Adrenal gland (tissue), 12 donors: Measurements from ENCODE around the gene SEPTIN7. TPM values are rescaled to one million over a fixed set of nuclear protein-coding genes. Genes with fewer than 3 reads are reported as not detected.

Experiments
- DNase-seq, 7 donors: peaks; one replicate each; pipeline ENCODE4 v3.0.0-alpha.2; 2019 to 2020
- H3K27ac ChIP-seq, 5 donors: fragments of 200-600 bp; sonication (generic) in 4 of 5; 1 replicate in 3 of 5; 2 replicates in 2 of 5; pipeline versions ENCODE4 v1.5.1 to v1.8.0; 2016 to 2020; ENCODE audit warnings: mild to moderate bottlenecking in 1 of 5
- H3K27me3 ChIP-seq: fragments of 200-600 bp; 2 replicates; pipeline ENCODE4 v1.8.0; 2021
- H3K36me3 ChIP-seq, 2 donors: fragments of 200-600 bp; replicated peaks in 1 of 2; 1 replicate in 1 of 2; 2 replicates in 1 of 2; pipeline versions ENCODE4 v1.5.1 to v1.8.0; 2018 to 2022
- H3K4me1 ChIP-seq, 2 donors: fragments of 200-600 bp; replicated peaks in 1 of 2; 1 replicate in 1 of 2; 2 replicates in 1 of 2; pipeline versions ENCODE4 v1.5.1 to v1.8.0; 2018 to 2021
- H3K4me3 ChIP-seq, 4 donors: fragments of 200-600 bp; sonication (generic) in 3 of 4; one replicate each; pipeline ENCODE4 v1.5.1; 2016 to 2018
- H3K9me3 ChIP-seq, 3 donors: fragments of 200-600 bp; sonication (generic) in 1 of 3; replicated peaks in 1 of 3; 1 replicate in 2 of 3; 2 replicates in 1 of 3; pipeline versions ENCODE4 v1.5.1 to v1.8.0; 2016 to 2021
- CTCF ChIP-seq, 6 experiments: fragments of 450-650 bp in 4 of 6; fragments of 200-600 bp in 2 of 6; sonication (generic) in 1 of 6; IDR thresholded peaks; 1 replicate in 5 of 6; 2 replicates in 1 of 6; pipeline versions ENCODE4 v1.5.1 to v1.8.0; 2016 to 2021; ENCODE audit warnings: antibody characterized with exemption in 6 of 6, mild to moderate bottlenecking in 2 of 6, moderate library complexity in 1 of 6
- POLR2A ChIP-seq, 2 donors: fragments of 450-650 bp; IDR thresholded peaks; one replicate each; pipeline ENCODE4 v1.6.1; 2017; ENCODE audit warnings: antibody characterized with exemption in 2 of 2, mild to moderate bottlenecking in 2 of 2, moderate library complexity in 1 of 2
- WGBS, 4 donors: extraction: QIAGEN DNeasy Blood & Tissue Kit in 2 of 4; methylation state at CpG; one replicate each; pipeline versions ENCODE4 v1.1.5 to v1.1.7; 2013 to 2017; 5-methylcytosine and 5-hydroxymethylcytosine counted together
- intact Hi-C, 2 donors: fragments of 100-400 bp; cut with DNase I; formaldehyde crosslinking; loops; one replicate each; pipeline versions ENCODE4 v1.14.1 to v1.15.0; 2022 to 2023
- polyA plus RNA-seq, 3 donors: library from polyadenylated mRNA; stranded (reverse); fragments of 200-250 nt in 2 of 3; fragments of 350-450 nt in 1 of 3; fragmentation: Illumina TruSeq in 1 of 3; extraction: RNeasy Lipid Tissue Mini Kit (QIAGEN cat#74804) in 1 of 3; gene quantifications; one replicate each; pipeline ENCODE4 v1.2.3, GENCODE V29; 2013 to 2014
- total RNA-seq, 9 donors: library from RNA; depleted of rRNA in 4 of 9; stranded (reverse); fragments of >200 nt in 4 of 9; fragments of 120-200 nt in 1 of 9; fragmentation: NEBNext Ultra II Directional in 1 of 9; extraction: Animal tissue kit (Norgen Biotek cat#: 25700) in 1 of 9; gene quantifications; one replicate each; pipeline versions ENCODE4 v1.1.0 to v1.2.4, GENCODE V29; 2013 to 2023
- donor health status: healthy with polysubstance abuse.
- donor health status: Bipolar disorder and iron deficiency.
- donor health status: DM: yes; HTN: yes; CAD: no.
- donor health status: DM: no; HTN: no; CAD: no.
- donor health status: DM: no; HTN: no; CAD: no.
- donor health status: DM: yes; HTN: yes; CAD: no.

SEPTIN7 gene
- total and polyA plus RNA-seq, 12 donors, result 72.3 to 267 (median 155) TPM

GRCh38 chr7:35819954-35820703, 19.3 kb downstream of the SEPTIN7 start:
- Histone ChIP-seq H3K27ac (no peak overlapping the region), H3K4me3 (no peak overlapping the region), H3K4me1 (peaks cover 23 to 27% of the 10 kb centered on the region in 2 donors), H3K9me3 (peaks cover 0 to 5% (median 3%) of the 10 kb centered on the region in 3 donors), H3K36me3 (no peaks in the 10 kb centered on the region), H3K27me3 (no peaks in the 10 kb centered on the region)
- no peak for DNase-seq
- intact Hi-C loops, result no loop called here
- WGBS, 4 donors, result 79 to 80% (median 80%) methylated on average over 3 of the region's 3 CpGs
- TF ChIP-seq CTCF (IDR thresholded peaks at IDR 0.05), result no peak
- no peak for TF ChIP-seq POLR2A (IDR thresholded peaks at IDR 0.05)

- Histone ChIP-seq H3K27ac (no peak overlapping the region), H3K27me3 (no peaks in the 10 kb centered on the region), H3K9me3 (peaks cover 0 to 5% (median 3%) of the 10 kb centered on the region in 3 donors), H3K4me1 (peaks cover 30 to 33% of the 10 kb centered on the region in 2 donors), H3K4me3 (no peak overlapping the region), H3K36me3 (no peaks in the 10 kb centered on the region)
- no peak for DNase-seq
- WGBS, 4 donors, result 91 to 100% (median 96%) methylated on average over 1 of the region's 1 CpG
- TF ChIP-seq CTCF (IDR thresholded peaks at IDR 0.05) (no peak), POLR2A (IDR thresholded peaks at IDR 0.05) (no peak)
- intact Hi-C loops, result no loop called here
These were observed 20.0 kb downstream of the SEPTIN7 start for GRCh38 chr7:35820858-35821257.

GRCh38 chr7:35823440-35823839, 22.6 kb downstream of the SEPTIN7 start:
- no peak for TF ChIP-seq POLR2A (IDR thresholded peaks at IDR 0.05)
- no peak for TF ChIP-seq CTCF (IDR thresholded peaks at IDR 0.05)
- no peak for DNase-seq
- Histone ChIP-seq H3K36me3 (no peaks in the 10 kb centered on the region), H3K4me3 (no peak overlapping the region), H3K27me3 (no peaks in the 10 kb centered on the region), H3K9me3 (peaks cover 0 to 3% (median 0%) of the 10 kb centered on the region in 3 donors), H3K4me1 (peaks cover 36 to 57% of the 10 kb centered on the region in 2 donors), H3K27ac (peak overlapping the region in 2 of 5 donors; percentile 27 to 42)
- intact Hi-C loops, result no loop called here
- 51 to 62% (median 55%) methylated on average over 3 of the region's 3 CpGs for whole genome bisulfite sequencing, 4 donors

GRCh38 chr7:35825974-35826373, 25.1 kb downstream of the SEPTIN7 start:
- no peak overlapping the region for H3K4me3 ChIP-seq
- WGBS, 4 donors, result 92 to 100% (median 94%) methylated on average over 1 of the region's 1 CpG
- no peaks in the 10 kb centered on the region for H3K27me3 ChIP-seq
- no peak overlapping the region for H3K27ac ChIP-seq
- TF ChIP-seq CTCF (IDR thresholded peaks at IDR 0.05) (no peak), POLR2A (IDR thresholded peaks at IDR 0.05) (no peak)
- H3K4me1 ChIP-seq, result peaks cover 54 to 72% of the 10 kb centered on the region in 2 donors
- intact Hi-C loops, result no loop called here
- H3K9me3 ChIP-seq, result no peaks in the 10 kb centered on the region
- H3K36me3 ChIP-seq, result no peaks in the 10 kb centered on the region
- DNase-seq, result no peak
